Mesenchymal stem cell (in vitro differentiated cells and primary cell): ENCODE data around the gene ANKDD1B.

Experiments used
- DNase-seq: peaks from one replicate; pipeline ENCODE4 v3.0.0-alpha.2; 2013
- H2AFZ ChIP-seq: one replicate; pipeline ENCODE4 v1.6.1; 2013; ENCODE audit warnings: low read depth, mild to moderate bottlenecking, control low read depth, inconsistent platforms, low read length, moderate library complexity
- H2AK5ac ChIP-seq: 2 replicates; pipeline ENCODE4 v1.6.1; 2013; ENCODE audit warnings: low read length, moderate library complexity, mild to moderate bottlenecking, inconsistent platforms; ENCODE audit not compliant: severe bottlenecking
- H2BK120ac ChIP-seq: one replicate; pipeline ENCODE4 v1.6.1; 2013; ENCODE audit warnings: low read depth, mild to moderate bottlenecking, inconsistent platforms, low read length, moderate library complexity
- H2BK12ac ChIP-seq, 2 experiments: one replicate each; pipeline ENCODE4 v1.6.1; 2013; ENCODE audit warnings: inconsistent platforms in 2 of 2, low read length in 2 of 2, mild to moderate bottlenecking in 2 of 2, moderate library complexity in 2 of 2, control low read depth in 1 of 2
- H2BK15ac ChIP-seq: one replicate; pipeline ENCODE4 v1.6.1; 2013; ENCODE audit warnings: mild to moderate bottlenecking, low read depth, inconsistent platforms; ENCODE audit not compliant: poor library complexity, severe bottlenecking
- H2BK5ac ChIP-seq: 2 replicates; pipeline ENCODE4 v1.6.1; 2013; ENCODE audit warnings: low read depth, mild to moderate bottlenecking, low read length, control low read depth, inconsistent platforms; ENCODE audit not compliant: poor library complexity, severe bottlenecking
- H3K14ac ChIP-seq, 2 experiments: one replicate each; pipeline ENCODE4 v1.6.1; 2013; ENCODE audit warnings: inconsistent platforms in 2 of 2, low read length in 2 of 2, control low read depth in 1 of 2, mild to moderate bottlenecking in 1 of 2, moderate library complexity in 1 of 2
- H3K18ac ChIP-seq, 2 experiments: one replicate each; pipeline ENCODE4 v1.6.1; 2013; ENCODE audit warnings: inconsistent platforms in 2 of 2, low read length in 2 of 2, control low read depth in 1 of 2, low read depth in 1 of 2, mild to moderate bottlenecking in 1 of 2
- H3K23ac ChIP-seq, 2 experiments: one replicate each; pipeline ENCODE4 v1.6.1; 2013; ENCODE audit warnings: inconsistent platforms in 2 of 2, low read length in 2 of 2, mild to moderate bottlenecking in 2 of 2, moderate library complexity in 2 of 2, control low read depth in 1 of 2
- H3K27ac ChIP-seq: 2 replicates; pipeline ENCODE4 v1.5.1; 2013; ENCODE audit warnings: mild to moderate bottlenecking, moderate library complexity, low read length, control low read depth, inconsistent platforms; ENCODE audit not compliant: poor library complexity, severe bottlenecking
- H3K27me3 ChIP-seq, 2 experiments: 2 replicates each; pipeline versions ENCODE4 v1.6.1 to v1.7.0; 2013; ENCODE audit warnings: low read length in 2 of 2, mild to moderate bottlenecking in 2 of 2, moderate library complexity in 2 of 2, control low read depth in 1 of 2, inconsistent platforms in 1 of 2; ENCODE audit not compliant: control insufficient read depth in 1 of 2, insufficient read depth in 1 of 2
- H3K36me3 ChIP-seq, 2 experiments: 2 replicates each; pipeline versions ENCODE4 v1.6.1 to v1.7.0; 2013; ENCODE audit warnings: low read length in 2 of 2, control low read depth in 1 of 2, inconsistent platforms in 1 of 2, low read depth in 1 of 2, mild to moderate bottlenecking in 1 of 2; ENCODE audit not compliant: insufficient read depth in 2 of 2, control insufficient read depth in 1 of 2
- H3K4ac ChIP-seq, 2 experiments: one replicate each; pipeline ENCODE4 v1.6.1; 2013; ENCODE audit warnings: inconsistent platforms in 2 of 2, low read length in 2 of 2, mild to moderate bottlenecking in 2 of 2, moderate library complexity in 2 of 2, control low read depth in 1 of 2, low read depth in 1 of 2
- H3K4me1 ChIP-seq: 2 replicates; pipeline ENCODE4 v1.6.1; 2013; ENCODE audit warnings: low read depth, low read length, control low read depth; ENCODE audit not compliant: control insufficient read depth, insufficient read depth
- H3K4me2 ChIP-seq: 2 replicates; pipeline ENCODE4 v1.6.1; 2013; ENCODE audit warnings: low read length, mild to moderate bottlenecking, inconsistent platforms; ENCODE audit not compliant: poor library complexity, severe bottlenecking
- H3K4me3 ChIP-seq, 2 experiments: 2 replicates each; pipeline versions ENCODE4 v1.5.1 to v1.7.0; 2013; ENCODE audit warnings: low read length in 2 of 2, mild to moderate bottlenecking in 2 of 2, control low read depth in 1 of 2, low read depth in 1 of 2; ENCODE audit not compliant: insufficient read depth in 1 of 2
- H3K79me1 ChIP-seq: replicated peaks from 2 replicates; pipeline ENCODE4 v1.6.1; 2013; ENCODE audit warnings: mild to moderate bottlenecking, control low read depth, low read length, inconsistent platforms; ENCODE audit not compliant: poor library complexity, severe bottlenecking
- H3K9ac ChIP-seq: 2 replicates; pipeline ENCODE4 v1.7.0; 2013; ENCODE audit warnings: mild to moderate bottlenecking, low read length, moderate library complexity
- H3K9me3 ChIP-seq: 2 replicates; pipeline ENCODE4 v1.7.0; 2013; ENCODE audit warnings: mild to moderate bottlenecking, low read length; ENCODE audit not compliant: control insufficient read depth
- H4K8ac ChIP-seq: one replicate; pipeline ENCODE4 v1.6.1; 2013; ENCODE audit warnings: inconsistent platforms, mild to moderate bottlenecking, low read length, moderate library complexity
- H4K91ac ChIP-seq: one replicate; pipeline ENCODE4 v1.6.1; 2013; ENCODE audit warnings: mild to moderate bottlenecking, low read length, inconsistent platforms
- WGBS: methylation state at CpG from one replicate; pipeline ENCODE4 v1.1.7; 2013; ENCODE audit warnings: mixed read lengths; 5-methylcytosine and 5-hydroxymethylcytosine counted together

ANKDD1B gene

DNA sequence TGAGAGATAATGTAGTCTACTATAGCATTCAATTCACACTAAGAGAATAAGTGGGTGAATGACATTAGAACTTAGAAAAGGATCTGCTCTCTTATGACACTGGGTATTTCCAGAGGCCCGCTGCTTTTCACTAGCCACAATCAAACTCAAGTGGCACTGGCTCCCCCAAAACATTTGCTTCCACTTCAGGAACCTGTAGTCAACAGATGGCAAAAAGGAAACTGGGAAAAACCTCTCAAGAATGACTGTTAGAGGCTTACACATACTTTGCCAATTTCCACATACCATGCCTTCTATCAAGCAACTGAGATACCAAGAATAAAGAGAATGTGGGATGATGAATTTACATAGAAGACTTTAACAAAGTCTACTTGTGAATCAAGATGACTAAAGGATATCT lies 94.8 kb downstream of the ANKDD1B start:
- Histone ChIP-seq H2AK5ac (no peak overlapping the region), H2BK120ac (no peak overlapping the region), H3K14ac (no peak overlapping the region), H4K8ac (no peak overlapping the region), H3K4me3 (no peak overlapping the region), H2BK12ac (no peak overlapping the region), H2BK15ac (no peak overlapping the region), H3K18ac (no peak overlapping the region), H2BK5ac (no peak overlapping the region), H3K27ac (no peak overlapping the region), H3K4me2 (no peak overlapping the region), H4K91ac (no peak overlapping the region), H3K23ac (no peak overlapping the region), H3K4me1 (peaks cover 2% of the 10 kb centered on the region), H3K79me1 (peaks cover 19% of the 10 kb centered on the region), H3K9me3 (no peaks in the 10 kb centered on the region), H3K9ac (no peak overlapping the region), H3K4ac (no peak overlapping the region), H3K36me3 (peaks cover 6 to 38% of the 10 kb centered on the region in 2 experiments), H2AFZ (no peak overlapping the region), H3K27me3 (no peaks in the 10 kb centered on the region)
- WGBS: 100% methylated on average over 1 of the region's 1 CpG
- no peak for DNase-seq

GRCh38 chr5:75706775-75707174 lies 95.5 kb downstream of the ANKDD1B start:
- Histone ChIP-seq H4K8ac (no peak overlapping the region), H4K91ac (no peak overlapping the region), H3K9ac (no peak overlapping the region), H3K18ac (no peak overlapping the region), H2BK5ac (no peak overlapping the region), H3K79me1 (peaks cover 21% of the 10 kb centered on the region), H2BK120ac (no peak overlapping the region), H2AK5ac (no peak overlapping the region), H2BK12ac (no peak overlapping the region), H3K27me3 (no peaks in the 10 kb centered on the region), H2BK15ac (no peak overlapping the region), H3K4me3 (no peak overlapping the region), H2AFZ (no peak overlapping the region), H3K36me3 (peaks cover 6 to 35% of the 10 kb centered on the region in 2 experiments), H3K23ac (no peak overlapping the region), H3K4ac (no peak overlapping the region), H3K14ac (no peak overlapping the region), H3K9me3 (no peaks in the 10 kb centered on the region), H3K4me2 (no peak overlapping the region), H3K4me1 (peaks cover 2% of the 10 kb centered on the region), H3K27ac (no peak overlapping the region)
- no peak for DNase-seq
- 77% methylated on average over 2 of the region's 3 CpGs for WGBS

DNA sequence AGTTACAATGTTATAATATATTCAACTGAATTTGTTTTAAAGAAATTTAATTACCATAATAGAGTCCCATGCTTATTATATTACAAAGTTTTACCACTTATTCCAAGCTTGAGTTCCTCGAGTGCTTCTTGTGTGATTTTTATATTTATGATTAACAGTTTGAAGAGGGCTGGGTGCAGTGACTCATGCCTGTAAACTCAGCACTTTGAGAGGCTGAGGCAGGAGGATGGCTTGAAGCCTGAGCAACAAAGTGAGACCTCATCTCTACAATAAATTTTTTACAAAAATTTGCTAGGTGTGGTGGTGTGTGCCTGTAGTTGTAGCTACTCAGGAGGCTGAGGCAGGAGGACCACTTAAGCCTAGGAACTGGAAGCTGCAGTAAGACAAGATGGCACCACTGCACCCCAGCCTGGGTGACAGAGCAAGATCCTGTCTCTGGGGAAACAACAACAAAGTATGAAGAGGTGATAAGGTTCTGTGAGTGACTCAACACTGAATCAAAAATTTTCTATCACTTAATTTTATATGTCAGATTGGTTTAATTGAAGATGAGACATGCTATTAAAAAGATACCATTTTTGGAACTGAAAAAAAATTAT lies 96.8 kb downstream of the ANKDD1B start:
- H3K4me1 ChIP-seq: peaks cover 2% of the 10 kb centered on the region
- DNase-seq: no peak
- H2BK12ac ChIP-seq: no peak overlapping the region
- no CpG with 5 or more reads among the region's 1 CpG for WGBS
- H3K23ac ChIP-seq: no peak overlapping the region
- H3K27ac ChIP-seq: peak overlapping the region; percentile 47
- no peak overlapping the region for H2BK15ac ChIP-seq
- H2AFZ ChIP-seq: no peak overlapping the region
- H3K4me3 ChIP-seq: no peak overlapping the region
- H3K9me3 ChIP-seq: no peaks in the 10 kb centered on the region
- H4K8ac ChIP-seq: no peak overlapping the region
- no peak overlapping the region for H3K4me2 ChIP-seq
- H2BK5ac ChIP-seq: no peak overlapping the region
- H3K18ac ChIP-seq: no peak overlapping the region
- no peak overlapping the region for H4K91ac ChIP-seq
- H3K36me3 ChIP-seq: peaks cover 6 to 23% of the 10 kb centered on the region in 2 experiments
- H3K14ac ChIP-seq: no peak overlapping the region
- H3K79me1 ChIP-seq: peaks cover 21% of the 10 kb centered on the region
- no peak overlapping the region for H2BK120ac ChIP-seq
- H3K9ac ChIP-seq: no peak overlapping the region
- no peaks in the 10 kb centered on the region for H3K27me3 ChIP-seq
- no peak overlapping the region for H3K4ac ChIP-seq
- no peak overlapping the region for H2AK5ac ChIP-seq

DNA sequence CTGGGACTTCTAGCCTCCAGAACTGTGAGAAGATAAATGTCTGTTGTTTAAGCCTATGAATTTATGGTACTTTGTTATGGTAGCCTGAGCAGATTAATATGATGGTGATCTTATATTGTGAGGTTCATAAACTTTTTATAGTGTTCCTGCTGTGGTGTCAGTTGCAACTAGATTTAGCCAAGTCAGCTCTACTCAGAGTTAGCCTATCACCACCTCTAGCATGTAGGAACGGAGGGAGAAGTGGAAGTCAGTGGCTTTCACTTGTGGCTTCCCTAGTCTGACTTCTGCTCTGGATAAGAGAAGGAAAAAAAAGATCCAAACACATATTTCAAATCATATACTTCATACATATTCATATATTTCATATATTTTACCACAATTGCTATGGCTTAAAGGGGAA lies 99.4 kb downstream of the ANKDD1B start:
- H2BK120ac ChIP-seq: no peak overlapping the region
- H2AFZ ChIP-seq: no peak overlapping the region
- H3K18ac ChIP-seq: no peak overlapping the region
- H4K8ac ChIP-seq: no peak overlapping the region
- H2BK5ac ChIP-seq: no peak overlapping the region
- peaks cover 2% of the 10 kb centered on the region for H3K4me1 ChIP-seq
- peaks cover 6 to 14% of the 10 kb centered on the region in 2 experiments for H3K36me3 ChIP-seq
- H3K23ac ChIP-seq: no peak overlapping the region
- no peak overlapping the region for H3K4me3 ChIP-seq
- no peak overlapping the region for H4K91ac ChIP-seq
- H3K79me1 ChIP-seq: peaks cover 22% of the 10 kb centered on the region
- no peak overlapping the region for H2BK12ac ChIP-seq
- no peak overlapping the region for H2AK5ac ChIP-seq
- H3K4ac ChIP-seq: no peak overlapping the region
- H3K9me3 ChIP-seq: no peaks in the 10 kb centered on the region
- no peak overlapping the region for H3K4me2 ChIP-seq
- no peak overlapping the region for H3K27ac ChIP-seq
- no peak overlapping the region for H3K14ac ChIP-seq
- no CpG with 5 or more reads among the region's 1 CpG for WGBS
- no peaks in the 10 kb centered on the region for H3K27me3 ChIP-seq
- H3K9ac ChIP-seq: no peak overlapping the region
- DNase-seq: no peak
- no peak overlapping the region for H2BK15ac ChIP-seq
